GM19324 (cell line): ENCODE data around the gene SCN1A.
"Not testable (repeated sequence)": the region's sequence is repeated elsewhere in the genome, so short reads cannot be mapped to it uniquely, and the experiment has no call there.

Experiments
- ATAC-seq: cut with Tn5 transposase; IDR thresholded peaks from one replicate; pipeline ENCODE4 v1.9.1; 2021; ENCODE audit warnings: mild to moderate bottlenecking, moderate library complexity; ENCODE audit not compliant: unreplicated experiment, low FRiP score

The SCN1A gene

DNA sequence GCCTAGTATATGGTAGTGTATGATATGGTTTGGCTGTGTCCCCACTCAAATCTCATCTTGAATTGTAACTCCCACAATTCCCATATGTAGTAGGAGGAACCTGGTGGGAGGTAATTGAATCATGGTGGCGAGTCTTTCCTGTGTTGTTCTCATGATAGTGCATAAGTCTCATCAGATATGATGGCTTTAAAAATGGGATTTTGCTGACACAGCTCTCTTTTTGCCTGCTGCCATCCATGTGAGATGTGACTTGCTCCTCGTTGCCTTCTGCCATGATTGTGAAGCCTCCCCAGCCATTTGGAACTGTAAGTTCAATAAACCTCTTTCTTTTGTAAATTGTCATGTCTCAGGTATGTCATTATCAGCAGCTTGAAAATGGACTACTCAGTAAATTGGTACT is 9.5 kb upstream of the SCN1A start:
- ATAC-seq = no peak

DNA sequence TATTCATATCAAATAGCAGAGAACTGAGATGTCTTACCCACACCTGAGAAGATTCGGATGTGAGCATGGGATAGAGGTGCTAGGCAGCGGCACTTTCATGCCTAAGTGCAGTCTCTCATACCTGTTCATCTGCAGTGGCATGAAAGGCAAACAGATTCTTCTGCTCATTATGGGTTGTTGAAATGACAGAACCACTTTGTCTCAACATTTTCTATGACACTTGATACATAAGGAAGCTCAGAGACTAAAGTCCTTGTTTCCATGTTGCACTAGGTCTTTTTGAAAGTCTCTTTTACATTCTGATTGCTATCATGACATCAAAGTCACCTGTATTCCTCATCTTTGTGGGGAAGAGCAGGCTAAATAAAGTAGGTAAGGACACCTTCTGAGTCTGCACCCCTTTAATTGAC is 8.0 kb upstream of the SCN1A start:
- no peak for ATAC-seq

DNA sequence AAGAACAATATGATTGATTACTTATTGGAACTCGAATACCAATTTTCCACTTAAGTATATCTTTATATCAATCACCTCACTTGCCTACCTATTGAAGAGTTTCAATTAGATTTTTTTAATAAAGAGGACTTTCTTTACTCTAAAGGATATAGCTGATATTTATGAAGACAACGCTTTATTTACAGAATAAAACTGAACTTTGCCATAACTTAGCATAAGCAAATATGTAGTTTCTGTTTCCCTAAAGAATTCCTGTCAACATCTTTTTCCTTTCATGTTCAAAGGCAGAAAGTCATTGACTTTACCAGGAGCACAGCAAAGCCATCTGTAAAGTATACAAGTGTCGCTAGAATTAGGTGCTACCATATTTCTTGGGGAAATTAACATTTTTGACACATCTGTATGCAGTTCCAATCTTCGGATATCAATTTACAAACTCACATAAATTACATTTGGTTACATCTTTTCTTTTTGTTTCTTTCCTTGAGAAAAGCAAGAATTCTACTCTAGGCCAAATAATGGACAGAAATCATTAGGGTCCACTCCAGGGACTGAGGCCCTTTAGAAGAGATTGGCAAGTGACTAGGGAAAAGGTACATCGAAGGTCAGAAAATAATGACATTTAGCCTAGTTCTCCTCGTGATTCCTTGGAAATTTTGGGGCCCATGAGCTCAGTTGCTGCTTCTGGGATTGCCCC is 7.5 kb upstream of the SCN1A start:
- ATAC-seq = no peak

DNA sequence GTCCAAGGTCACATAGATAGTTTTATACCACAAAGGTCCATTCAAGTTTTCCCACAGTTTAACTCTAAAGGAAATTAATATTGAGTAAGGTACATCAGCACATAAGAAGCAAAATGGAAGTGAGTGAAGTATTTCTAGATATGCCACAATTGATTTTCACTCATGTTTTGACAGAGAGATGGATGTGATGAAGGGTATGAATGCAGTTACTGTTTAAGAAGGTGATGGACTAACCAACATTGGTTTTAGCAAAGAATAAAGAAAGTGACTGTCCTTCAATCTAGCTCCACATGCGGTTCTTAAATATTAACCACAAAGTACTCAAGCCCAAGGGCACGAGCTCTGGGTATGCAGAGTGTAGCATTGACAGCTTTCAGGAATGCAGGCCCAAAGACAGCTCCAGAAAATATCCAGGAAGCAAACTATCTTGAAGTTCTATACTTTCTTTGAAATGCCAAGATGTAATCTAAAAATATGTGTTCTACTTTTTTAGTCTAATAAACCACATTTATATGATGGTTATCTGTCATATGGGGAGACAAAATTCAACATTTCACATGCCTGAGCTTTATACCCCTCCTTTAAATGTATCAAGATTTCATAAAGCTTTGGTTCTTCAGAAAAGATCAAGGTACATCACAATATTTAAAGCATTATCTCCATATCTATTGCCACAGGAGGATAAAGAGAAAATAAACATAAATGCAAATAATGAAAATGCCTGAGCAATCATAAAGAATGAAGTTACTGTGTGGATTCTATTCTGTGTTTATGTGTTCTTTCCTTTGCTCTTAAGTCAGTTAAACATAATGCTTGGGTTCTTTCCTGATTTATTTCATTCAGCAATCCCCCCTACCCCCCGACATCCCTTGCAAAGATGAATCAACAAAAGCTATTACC is 6.7 kb upstream of the SCN1A start:
- ATAC-seq = no peak

DNA sequence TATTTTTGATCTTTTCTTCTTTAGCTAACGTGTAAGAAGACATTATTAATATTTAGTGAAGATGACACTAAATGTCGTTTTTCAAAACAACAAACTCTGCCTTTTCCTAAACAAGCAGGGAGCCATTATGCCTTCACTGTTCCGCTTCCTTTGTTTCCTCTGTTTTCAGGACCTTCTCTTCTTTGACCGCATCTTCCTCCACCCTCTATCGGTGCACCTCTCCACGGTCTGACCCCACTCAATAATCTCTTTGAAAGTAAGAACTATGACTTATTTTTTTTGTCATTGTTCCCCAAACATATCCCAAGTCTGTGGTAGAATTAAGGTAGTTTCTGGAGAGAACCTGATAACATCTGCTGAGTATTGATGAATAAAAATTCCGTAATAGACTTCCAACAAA is 5.8 kb upstream of the SCN1A start:
- no peak for ATAC-seq

DNA sequence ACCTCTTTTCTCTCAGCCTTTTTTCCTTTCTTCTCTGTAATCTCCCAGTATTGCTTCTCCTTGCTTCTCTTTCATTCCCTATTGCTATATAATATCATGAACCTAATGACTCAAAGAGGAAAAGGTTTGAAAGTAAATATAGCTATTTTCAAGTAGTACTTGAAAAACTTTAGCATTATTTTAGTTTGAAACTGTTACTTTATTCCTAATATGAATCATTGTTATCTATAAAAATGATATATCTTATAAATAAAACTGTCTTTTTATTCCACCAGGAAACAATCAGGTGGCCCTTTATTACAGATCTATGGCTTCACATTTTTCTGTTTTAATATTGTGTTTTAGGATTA is 311 bp upstream of the SCN1A start:
- no peak for ATAC-seq

DNA sequence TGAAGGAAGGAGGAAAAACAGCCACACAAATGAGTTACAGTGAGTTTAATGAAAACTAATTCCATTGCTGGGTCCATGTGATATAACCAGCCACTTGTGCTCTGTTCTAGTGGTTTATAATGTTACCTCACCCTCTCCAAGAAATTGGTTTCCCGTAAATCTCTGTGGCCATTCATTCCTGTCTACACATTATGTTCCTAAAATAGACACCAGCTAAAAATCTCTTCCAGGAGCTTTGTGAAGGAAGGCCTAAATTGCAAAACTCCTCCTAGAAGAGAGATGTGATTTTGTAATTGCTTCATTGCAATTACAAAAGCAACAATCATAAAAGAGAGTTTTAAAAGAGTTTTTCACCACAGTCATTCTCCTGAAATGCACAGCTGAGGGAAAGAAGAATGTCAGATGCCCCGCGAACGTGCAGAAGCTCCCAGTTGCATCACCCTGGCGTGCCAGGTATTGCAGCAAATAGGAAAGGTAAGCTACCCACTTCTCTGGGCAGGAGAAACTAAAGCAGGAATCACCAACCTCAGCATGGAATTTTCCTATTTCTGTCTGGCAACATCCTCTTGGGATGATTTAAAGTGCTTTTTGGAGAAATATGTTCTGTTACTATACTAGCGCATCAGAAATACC is 1.7 kb downstream of the SCN1A start:
- ATAC-seq = no peak

DNA sequence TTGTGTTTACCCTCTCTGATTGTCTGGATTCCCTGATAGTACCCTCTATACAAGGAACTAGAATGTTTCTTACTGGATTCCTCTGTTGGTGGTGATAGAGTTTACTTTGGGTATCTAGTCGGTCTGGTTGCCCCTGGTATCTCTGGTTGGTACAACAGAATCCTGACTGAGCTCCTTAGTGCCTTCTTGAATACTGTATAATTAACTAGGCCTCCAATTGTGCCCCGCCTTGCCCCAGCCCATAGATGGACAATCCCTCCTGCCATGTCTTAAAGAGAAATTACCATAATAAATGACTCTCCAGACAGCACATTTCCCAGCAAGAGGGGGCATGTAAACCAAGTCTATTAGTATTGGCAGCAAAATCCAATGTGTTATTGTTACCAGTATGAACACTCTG is 2.3 kb downstream of the SCN1A start:
- ATAC-seq = no peak

DNA sequence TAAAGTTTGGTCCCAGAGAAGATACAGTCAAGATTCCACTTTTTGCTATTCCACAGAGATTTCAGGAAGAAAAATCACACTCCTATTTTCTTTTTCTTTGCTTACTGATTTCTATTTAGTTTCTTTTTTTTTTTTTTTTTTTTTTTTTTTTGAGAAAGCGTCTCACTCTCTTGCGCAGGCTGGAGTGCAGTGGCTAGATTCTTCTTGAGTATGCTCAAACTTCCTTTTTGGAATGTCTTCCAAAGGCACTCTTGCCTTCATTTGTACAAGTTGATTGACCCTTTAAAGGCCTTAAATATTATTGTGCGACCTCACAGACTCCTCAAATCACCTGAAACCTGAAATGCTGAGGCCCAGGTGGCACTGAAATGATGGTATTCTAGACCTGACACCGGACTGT is 9.6 kb downstream of the SCN1A start:
- no peak for ATAC-seq

DNA sequence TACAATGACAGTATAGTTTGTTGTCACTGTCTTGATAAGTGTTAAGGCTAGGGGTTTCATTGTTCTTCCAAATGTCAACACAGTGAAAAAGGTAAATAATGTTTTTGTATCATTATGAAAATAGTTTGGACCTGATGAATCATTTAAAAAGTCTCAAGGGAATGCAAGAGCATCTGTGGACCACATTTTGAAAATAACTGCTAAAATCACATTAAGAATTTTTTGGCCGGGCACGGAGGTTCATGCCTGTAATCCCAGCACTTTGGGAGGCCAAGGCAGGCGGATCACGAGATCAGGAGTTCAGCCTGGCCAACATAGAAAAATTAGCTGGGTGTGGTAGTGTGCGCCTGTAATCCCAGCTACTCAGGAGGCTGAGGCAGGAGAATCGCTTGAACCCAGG is 10.3 kb downstream of the SCN1A start:
- ATAC-seq = no peak

DNA sequence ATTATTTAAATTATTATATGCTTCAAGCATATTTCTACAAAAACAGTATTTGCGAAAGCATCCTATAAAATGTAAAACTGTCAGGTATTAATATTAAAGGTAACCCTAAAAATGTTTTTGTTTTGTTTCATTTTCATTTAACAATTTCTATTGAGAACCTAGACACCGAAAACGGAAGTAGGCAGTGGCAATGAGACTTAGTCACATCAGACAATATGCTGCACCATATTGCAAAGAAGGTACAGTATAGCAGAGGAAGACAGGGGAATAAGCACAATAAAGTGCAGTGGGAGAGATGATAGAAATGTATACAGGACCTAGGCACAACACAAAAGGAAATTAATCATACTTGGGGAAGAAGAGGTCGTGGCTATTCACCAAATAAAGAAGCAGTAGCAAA is 12.2 kb downstream of the SCN1A start:
- ATAC-seq = peak; percentile 62

DNA sequence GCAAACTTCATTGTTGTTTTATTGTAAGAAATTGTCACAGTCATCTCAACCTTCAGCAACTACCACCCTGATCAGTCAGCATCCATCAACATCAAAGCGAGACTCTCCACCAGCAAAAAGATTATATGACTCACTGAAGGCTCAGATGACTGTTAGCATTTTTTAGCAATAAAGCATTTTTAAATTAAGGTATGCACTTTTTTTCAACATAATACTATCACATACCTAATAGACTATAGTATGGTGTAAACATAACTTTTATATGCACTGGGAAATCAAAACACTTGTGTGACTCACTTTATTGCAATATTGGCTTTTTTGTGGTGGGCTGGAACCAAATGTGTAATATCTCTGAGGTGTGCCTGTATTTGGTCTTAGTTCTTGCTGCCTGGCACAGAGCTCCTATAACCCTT is 15.6 kb downstream of the SCN1A start:
- no peak for ATAC-seq

DNA sequence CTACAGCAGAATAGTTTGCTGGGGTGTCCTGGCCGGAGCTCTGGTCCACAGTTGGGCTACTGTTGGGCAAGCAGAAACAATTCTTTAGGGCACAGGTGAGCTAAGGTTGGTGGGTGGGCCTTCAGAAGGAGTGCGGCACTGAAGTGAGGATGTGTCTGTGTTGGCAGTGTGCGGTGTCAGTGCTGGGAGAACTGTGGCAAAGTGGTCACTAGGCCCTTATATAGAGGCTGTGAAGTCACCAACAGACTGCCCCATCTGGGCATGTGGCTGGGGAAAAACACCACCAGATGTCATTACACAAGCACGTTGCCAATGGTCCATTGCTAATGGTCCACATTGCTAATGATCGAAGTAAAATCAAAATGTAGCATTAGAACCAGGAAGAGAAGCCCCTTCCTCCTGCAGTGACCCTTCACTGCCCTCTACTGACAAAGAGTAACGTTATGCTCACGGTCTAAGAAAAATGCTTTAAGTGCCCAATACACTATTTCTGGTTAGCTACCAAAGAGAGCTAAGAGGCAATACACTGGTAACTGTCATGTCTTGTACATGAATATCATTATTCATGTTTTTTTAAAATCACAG is 21.3 kb downstream of the SCN1A start:
- ATAC-seq = no peak

DNA sequence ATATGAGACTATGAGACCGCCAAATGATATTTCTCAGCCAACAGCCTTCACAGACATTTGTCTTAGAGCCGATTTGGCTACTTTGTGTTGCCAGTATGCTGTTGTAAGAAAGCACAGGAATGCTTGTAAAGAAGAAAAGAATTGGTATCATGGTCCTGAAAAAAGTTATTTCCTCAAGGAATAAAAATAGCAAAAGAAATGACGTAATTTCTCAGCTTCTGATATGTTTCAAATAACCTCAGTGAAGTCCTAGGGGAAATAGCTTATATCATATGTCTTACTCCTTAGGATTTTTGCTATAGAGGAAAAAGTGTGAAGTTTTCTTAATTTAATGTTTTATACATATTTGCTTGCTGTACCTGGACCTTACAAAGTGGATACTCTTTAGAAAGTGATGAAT is 23.0 kb downstream of the SCN1A start:
- no peak for ATAC-seq

DNA sequence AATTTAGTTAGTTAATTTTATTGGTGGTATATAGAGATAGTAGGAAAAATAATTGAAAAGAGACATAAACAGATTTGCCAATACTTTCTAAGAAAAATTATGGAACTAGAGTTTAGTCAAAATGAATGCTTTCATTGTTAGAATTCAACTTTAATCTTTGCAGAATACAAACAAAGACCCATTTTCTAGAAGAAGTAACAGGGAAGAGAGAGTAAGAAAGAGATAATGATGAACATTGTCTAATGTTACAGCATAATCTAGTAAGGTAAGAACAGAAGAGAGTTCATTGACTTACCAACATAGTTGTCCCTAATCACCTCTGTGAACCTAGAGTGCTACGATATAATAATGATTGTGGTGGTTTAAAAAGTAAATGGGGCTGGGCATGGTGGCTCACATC is 23.7 kb downstream of the SCN1A start:
- no peak for ATAC-seq

DNA sequence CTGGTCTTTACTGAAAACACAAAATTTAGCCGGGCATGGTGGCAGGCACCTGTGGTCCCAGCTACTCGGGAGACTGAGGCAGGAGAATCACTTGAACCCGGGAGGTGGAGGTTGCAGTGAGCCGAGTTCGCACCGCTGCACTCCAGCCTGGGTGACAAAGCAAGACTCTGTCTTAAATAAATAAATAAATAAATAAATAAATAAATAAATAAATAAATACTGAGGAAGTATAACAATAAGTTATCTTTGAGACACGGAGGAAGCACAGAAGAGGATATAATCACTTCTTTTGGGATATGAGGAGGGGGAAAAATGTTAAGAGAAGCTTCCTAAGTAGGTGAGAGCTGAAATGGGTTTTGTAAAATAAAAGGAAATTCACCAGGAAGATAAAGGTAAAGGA is 24.5 kb downstream of the SCN1A start:
- ATAC-seq = not testable (repeated sequence)

DNA sequence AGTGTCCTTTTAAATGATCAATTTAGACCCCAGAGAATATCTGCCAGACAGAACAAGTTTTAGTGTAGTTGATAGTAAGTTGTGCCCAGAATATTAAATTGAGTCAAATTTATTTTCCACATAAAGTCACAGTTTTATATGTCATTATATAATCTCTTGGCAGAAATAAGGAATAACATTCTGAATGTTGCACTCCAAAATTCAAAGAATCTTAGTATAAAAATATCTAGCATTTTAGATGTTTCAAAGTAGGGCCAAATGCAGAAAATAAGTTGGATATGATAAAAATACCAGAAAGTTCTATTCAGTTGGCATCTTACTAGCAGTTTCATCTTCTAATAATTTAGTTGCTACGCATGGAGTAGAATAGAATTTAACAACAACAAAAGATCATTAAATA is 33.5 kb downstream of the SCN1A start:
- ATAC-seq = no peak

DNA sequence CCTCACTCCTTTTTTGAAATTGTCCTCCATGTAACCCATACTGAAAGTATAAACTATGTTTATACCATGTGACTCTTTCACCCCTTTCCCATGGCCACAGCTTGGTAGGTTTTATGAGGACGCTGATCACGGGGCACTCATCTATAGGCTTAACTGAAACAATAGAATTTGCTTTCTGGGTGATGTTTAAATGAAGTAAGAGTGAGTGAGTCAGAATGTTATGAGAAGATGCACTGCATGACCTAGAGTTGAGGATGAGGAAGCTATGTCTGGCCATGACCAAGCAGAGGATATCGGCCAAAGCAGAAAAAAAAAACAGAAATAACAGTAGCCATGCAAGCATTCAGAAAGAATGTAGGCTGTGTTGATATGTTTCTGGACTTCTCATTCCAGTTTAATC is 34.9 kb downstream of the SCN1A start:
- ATAC-seq = no peak

DNA sequence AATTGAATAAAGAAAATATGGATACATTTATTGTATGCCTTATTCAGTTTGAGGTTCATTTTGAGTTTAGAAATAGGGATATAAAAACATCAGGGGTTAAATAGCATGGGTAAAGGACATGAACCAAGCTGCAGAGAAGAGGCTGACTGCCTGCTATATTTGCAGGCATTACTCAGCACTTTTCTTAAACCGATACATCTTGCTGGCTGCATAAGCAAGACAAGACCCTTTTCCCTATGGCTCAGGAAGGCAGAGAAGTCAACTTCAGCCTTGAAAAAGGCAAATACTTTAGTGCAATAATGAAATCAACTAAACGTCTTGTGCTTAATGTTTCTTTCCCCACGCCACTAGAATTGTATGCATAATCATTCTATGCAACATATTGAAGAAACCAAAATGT is 36.4 kb downstream of the SCN1A start:
- ATAC-seq = no peak

DNA sequence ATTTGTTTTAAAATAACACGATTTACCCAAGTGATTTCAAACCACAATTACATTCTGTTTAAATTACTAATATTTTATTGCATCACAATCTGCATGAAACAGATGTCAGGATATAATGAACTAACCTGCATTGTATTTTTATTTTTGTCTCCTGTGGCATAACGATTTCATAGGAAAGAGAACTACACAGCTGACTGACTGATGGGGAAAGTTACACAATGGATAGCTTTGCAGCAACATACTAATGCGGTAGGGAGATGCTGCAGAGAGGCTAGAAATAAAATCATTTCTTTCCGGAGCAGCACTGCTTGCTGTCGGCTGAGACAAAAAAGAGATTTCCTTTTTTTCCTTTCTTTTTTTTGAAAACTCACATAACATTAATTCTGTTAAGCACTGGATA is 36.9 kb downstream of the SCN1A start:
- ATAC-seq = no peak

DNA sequence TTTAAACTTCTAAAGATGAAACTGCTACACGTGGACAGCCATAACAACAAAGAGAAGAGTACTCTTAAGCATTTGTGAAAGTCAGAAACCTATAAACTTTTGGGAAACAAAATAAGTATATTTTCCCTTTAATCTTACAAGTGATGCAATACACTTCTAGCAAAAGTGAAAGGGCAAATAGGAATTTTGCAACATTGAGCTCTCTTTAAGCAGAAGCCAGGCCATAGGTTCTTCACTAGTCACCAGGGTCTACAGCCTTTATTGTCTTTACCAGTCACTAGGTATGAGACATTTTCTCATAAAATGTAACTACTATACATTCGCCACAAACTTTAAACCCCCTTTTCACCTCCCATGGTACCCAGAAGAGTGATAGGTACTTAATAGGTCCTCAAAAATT is 37.5 kb downstream of the SCN1A start:
- no peak for ATAC-seq
